ENCODE results near the gene PSMC1.
"Not testable (repeated sequence)": the region's sequence is repeated elsewhere in the genome, so short reads cannot be mapped to it uniquely, and the experiment has no call there.

PSMC1 gene

DNA sequence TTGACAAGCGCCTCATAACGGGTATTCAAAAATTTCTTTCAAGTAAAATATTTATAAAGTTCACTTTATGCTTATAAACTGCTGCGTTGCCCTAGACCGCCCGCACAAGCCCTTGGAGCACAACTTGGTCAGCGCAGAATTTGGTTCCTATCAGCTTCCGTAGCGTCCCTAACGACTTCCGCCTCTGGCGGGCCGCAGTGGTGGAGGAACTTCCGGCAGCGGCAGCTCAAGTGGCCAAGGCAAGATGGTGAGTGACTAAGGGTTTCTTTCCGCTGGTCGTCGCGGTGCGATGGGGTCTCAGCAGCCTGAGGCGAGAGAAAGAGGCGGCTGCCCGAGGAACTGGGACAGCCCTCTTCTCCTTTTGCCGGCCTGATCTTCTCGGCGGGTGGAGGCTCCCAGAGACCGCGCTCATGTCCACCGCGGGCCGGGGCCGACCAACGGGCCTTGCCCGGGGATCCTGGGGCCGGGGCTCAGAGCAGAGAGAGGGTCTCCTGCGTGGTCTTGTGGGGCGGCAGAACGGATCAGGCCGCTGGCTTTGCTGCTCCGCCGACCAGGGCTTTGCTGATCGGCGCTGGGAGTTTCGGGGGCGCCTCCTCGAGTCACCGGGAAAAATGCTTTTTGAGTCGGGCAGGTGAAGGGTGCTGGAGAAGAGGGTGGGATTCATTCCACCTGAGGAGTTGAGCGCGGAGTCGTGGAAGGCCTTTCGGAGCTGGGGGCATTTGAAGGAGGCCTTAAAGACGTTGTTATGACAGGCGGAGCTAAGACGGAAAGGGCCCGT is at the start of gene PSMC1:
Gene PSMC1, plus strand, starts transcription at position 200 of the 778 bp plus-strand sequence. Its CDS starts 45 bp downstream, at position 245.
- DNase-seq: peak; percentile 92

DNA sequence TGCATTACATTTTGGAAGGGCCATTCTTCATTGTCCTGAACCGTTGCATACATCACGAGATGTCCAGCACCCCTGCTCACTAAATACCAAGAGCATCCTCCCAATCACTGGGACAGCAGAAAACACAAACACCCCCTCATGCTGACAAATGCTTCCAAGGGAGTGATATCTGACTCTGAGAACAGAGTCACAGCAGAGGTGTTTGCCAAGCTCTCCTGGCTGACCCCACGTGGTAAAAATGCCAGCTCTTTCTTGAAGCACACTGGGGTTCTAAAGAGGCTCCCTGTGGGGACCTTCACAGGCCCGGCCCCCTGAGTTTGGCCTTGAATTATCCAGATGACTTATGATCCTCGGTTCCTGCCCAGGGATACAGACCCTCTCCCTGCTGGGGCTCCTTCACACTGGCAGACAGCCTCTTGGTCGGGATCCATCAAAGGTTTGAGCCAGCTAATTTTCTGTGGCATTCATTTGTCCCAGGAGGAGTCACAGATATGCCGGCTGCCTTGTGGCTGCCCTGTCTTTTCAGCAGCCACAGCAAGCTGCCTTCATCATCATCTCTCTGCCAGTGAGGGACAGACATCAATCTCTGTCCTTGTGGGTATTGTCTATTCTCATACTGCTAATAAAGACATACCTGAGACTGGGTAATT is 43.1 kb upstream of the PSMC1 start:
- DNase-seq: no peak

DNA sequence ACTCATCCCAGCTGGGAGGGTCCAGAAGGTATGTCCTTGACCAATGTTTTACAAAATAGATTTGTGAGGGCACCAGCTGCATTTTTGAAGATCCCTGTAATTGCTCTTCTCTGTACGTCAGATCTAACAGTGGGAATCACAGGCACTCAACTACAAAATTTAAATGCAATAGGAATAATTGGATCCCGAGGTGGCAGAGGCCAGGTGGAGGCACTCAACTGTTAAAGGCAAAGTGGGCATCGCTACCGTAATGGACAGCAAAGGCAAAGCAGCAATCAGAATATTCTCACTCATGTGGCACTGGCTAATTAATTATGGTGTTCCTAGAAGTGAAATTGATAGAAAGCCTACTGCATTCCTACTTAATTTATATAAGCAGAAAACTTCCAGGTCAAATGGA is 27.9 kb upstream of the PSMC1 start:
- DNase-seq: no peak

- DNase-seq: not testable (repeated sequence)
Measured at GRCh38 chr14:90229942-90230341, 26.4 kb upstream of the PSMC1 start.

DNA sequence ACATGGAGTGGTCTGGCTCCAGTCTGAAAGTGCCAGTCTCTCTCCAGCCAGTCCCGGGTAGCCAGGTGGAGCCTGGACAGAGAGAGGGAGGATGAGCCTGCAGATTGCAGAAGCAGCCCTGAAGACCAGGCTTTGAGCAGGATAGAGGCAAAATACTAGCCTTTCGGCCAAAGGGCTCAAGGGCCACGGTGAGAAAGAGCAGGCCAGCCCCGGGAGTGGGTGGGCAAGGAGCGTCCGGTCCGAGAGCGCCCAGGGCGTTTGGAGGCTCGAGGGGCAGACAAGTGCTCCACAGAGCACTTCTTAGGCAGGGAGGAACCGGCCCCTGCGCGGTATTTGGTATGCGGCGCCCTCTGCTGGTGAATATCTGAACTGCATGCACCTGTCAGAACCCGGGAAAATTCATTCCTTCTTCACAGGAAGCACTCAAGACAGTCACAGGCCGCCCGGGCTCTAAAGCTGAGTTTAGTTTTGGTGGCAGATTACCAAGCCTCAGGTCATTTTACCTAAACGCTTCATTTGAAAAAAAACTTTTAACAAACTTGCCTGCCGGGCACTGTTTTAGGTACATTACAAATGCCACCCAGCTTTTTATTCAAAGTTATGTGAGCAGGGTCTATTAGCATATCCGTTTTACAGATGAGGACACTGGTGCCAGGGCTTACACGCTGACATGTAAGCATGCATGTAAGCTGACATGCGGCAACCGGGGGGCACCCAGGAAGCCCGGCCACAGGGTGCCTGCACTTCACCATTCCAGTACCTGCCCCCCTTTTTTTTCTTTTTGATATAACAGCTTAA is 21.0 kb upstream of the PSMC1 start:
- DNase-seq: peak; percentile 79

GRCh38 chr14:90239139-90239538 is 17.2 kb upstream of the PSMC1 start:
- peak; percentile 9 for DNase-seq

DNA sequence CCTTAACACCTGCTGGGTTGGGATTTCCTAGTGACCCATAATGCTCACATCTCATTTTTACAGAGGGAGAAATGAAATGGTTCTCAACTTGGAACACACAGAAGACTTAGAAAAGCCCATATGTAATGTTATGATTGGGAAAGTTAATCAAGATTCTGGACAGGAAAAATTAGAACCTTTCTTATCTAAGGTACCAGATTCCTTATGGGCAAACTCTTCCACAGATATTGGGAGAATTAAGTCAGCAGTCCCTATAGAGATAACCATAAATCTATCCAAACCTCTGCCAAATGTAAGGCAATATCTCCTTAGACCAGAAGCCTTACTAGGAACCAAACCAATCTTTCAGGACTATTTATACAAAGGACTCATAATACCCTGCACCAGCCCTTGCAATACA is 13.9 kb upstream of the PSMC1 start:
- no peak for DNase-seq

- DNase-seq: no peak
Measured at GRCh38 chr14:90246936-90247335, 9.4 kb upstream of the PSMC1 start.

- DNase-seq: not testable (repeated sequence)
Measured at GRCh38 chr14:90247441-90247840, 8.9 kb upstream of the PSMC1 start.

GRCh38 chr14:90248594-90248993 is 7.8 kb upstream of the PSMC1 start:
- no peak for DNase-seq

DNA sequence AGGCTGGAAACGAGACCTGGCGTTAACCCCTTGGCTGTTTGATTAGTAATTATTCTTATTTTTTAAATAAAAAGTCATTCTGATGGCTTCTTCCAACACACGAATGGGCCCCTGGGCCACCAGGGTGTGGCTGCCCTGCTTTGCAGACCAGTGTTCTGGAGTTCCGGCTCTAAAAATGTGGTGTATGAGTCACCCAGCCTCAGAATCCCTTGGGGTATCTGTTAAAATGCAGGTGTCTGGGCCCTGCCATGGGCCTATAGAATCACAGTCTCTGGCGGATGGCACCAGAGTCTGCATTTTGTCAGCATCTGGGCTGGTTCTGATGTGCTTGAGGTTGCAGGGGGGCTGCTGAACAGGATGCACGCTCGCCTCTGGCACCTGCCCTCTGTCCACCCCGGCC is 2.5 kb upstream of the PSMC1 start:
- DNase-seq: no peak

DNA sequence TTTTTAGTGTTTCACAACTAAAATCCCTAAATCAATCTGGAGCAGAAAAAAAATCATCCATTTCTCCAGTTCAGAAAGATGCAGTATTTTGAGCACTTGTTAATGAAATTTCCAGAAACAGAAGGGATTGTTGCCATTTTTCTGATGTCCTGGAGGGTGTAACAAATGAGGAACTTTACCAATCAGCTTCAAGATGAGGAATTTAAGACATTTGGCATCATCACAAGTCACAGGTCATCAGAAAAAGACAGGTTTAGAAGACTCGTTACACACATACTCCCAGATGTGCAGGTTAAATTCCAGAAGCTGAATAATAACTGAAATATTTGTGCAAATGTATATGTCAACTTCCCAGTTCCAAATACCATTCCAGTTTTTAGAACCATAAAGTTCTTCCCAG is 482 bp upstream of the PSMC1 start:
- DNase-seq: no peak

GRCh38 chr14:90263748-90264449 is 7.5 kb downstream of the PSMC1 start:
- no peak for DNase-seq

DNA sequence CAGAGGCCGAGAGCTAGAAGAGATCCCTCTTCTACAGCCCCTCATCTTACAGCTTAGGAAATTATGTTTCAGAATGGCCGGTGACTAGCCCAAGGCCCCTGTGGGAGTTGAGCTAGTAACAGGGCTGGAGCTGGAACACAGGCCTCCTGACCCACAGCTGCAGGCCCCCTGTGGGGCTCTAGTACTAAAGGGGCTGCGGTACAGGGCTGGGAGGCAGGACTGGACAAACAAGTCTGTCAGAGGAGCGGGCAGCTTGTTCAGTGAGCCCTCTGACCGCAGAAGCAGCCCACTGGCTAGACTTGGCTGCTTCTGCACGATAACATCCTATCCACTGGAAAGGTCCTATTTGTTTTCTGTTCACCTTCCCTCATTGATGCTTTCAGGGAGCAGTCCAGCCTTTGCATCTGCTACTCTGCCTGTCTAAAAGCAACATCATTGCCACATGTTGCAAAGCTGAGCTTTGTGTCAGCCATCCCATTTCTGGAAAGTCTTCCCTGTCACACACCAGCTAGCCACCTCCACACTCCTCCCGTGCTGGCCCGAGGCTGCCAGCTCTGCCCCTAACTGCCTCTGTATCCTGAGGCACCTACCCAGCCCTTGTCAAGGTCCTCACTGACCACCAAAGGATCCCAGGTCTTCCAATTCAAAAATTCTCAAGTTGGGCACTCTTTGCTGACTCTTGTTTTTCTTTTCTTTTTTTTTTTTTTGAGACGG is 10.2 kb downstream of the PSMC1 start:
- DNase-seq: no peak

DNA sequence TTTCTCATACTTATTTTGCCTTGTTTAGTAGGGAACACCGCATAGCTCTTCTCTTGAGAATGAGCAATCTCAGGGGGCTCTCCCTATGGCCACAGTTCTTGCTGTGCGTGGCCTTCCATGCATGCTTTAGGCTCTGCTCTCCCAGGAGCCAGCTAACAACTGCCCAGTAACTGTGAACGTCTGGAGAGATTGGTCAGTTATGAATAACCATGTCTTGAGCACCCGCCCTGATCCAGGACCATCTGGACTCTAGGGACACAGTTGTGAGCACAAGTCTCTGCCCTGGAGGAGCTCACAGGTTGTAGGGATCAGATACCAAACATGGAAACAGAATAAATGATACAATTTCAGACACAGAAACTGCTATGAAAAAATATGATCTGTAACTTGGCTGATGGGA is 12.1 kb downstream of the PSMC1 start:
- no peak for DNase-seq

- no peak for DNase-seq
Measured at GRCh38 chr14:90272523-90272922, 16.2 kb downstream of the PSMC1 start.

- no peak for DNase-seq
Measured at GRCh38 chr14:90273532-90273931, 17.2 kb downstream of the PSMC1 start.

DNA sequence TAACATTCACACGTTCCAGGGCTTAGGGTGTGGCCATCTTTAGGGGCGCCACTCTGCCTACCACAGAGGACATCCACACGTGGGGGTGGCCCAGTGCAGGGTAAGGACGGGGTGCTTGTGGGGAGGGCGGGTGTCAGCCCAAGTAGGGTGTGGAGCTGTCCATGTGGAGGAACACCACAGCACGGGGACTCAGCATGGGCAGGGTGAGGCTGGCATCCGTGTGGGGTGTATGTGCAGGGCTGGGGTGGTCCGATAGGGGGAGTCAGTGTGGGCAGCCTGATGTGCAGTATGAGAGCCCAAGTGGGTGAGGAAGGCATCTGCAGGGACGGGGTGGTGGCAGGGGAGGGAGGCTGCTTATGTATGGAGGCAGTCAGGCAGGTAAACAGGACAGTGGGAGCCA is 17.7 kb downstream of the PSMC1 start:
- DNase-seq: no peak

GRCh38 chr14:90274808-90275457 is 18.6 kb downstream of the PSMC1 start:
- DNase-seq: peak; percentile 58

DNA sequence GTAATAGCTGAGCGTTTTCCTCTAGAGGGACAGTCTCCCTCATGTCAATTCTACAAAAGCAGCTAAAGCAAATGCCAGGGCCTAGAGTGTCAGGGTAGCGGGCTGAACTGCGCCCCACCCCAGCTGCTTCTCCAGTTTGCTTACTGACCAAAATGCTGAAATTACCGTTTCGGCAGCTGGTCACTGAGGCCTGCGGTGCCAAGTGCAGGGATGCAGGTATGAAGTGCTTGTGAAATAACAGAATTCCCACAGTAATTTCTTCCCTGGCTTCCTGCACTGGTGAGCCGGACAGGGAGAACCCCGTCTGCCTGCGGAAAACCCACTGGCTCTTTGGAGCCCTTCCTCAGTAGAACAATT is 19.1 kb downstream of the PSMC1 start:
- DNase-seq: peak; percentile 21

DNA sequence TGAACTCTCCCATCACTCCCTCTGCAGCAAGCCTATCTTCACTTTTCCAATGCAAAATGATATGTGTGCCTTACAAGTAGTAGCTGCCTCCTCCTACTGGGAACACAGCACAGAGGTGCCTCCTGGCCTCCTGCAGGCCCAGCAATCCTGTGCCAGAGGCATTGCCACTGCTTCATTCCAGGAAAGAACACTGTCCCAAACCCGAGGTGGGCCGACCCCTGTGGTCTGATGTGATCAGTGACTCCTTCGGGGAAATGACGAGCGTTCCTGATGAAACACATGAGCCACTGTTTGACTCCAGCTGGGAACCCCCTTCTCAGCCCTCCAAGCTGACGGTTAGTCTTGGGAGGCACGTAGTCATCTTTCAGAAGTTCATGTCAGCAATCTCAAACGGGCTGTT is 19.5 kb downstream of the PSMC1 start:
- DNase-seq: peak; percentile 48

Measured in activated CD4-positive, alpha-beta T cell treated with anti-CD3 and anti-CD28 coated beads for 48 hours (primary cell).